HL-60 (cell line): ENCODE measurements around the gene NUAK2.
"Not testable (repeated sequence)": the region's sequence is repeated elsewhere in the genome, so short reads cannot be mapped to it uniquely, and the experiment has no call there.

ENCODE experiments used
- DNase-seq, 2 experiments: peaks; one replicate each; pipeline ENCODE4 v3.0.0-alpha.2; 2010 to 2020; ENCODE audit warnings: low read depth in 1 of 2, low spot score in 1 of 2
- H3K27ac ChIP-seq: fragments of 250-450 bp; sonication (Bioruptor Pico); replicated peaks from 2 replicates; pipeline ENCODE4 v1.5.1; 2020; ENCODE audit warnings: mild to moderate bottlenecking, moderate library complexity
- H3K27me3 ChIP-seq: fragments of 250-450 bp; sonication (Bioruptor Pico); 2 replicates; pipeline ENCODE4 v1.5.1; 2021; ENCODE audit warnings: mild to moderate bottlenecking, moderate library complexity; ENCODE audit not compliant: insufficient read depth, poor library complexity, severe bottlenecking
- H3K4me3 ChIP-seq: replicated peaks from 2 replicates; pipeline ENCODE4 v1.5.1; 2011; ENCODE audit warnings: mild to moderate bottlenecking, control low read depth, low read length; ENCODE audit not compliant: insufficient read depth
- GABPA ChIP-seq: IDR thresholded peaks from 2 replicates; pipeline ENCODE4 v1.6.1; 2012; ENCODE audit warnings: low read depth
- POLR2AphosphoS5 ChIP-seq: IDR thresholded peaks from 2 replicates; pipeline ENCODE4 v1.6.1; 2012; ENCODE audit warnings: low read depth
- REST ChIP-seq: IDR thresholded peaks from 2 replicates; pipeline ENCODE4 v1.6.1; 2012; ENCODE audit warnings: low read depth; ENCODE audit not compliant: insufficient replicate concordance
- SPI1 ChIP-seq: IDR thresholded peaks from 2 replicates; pipeline ENCODE4 v1.6.1; 2012; ENCODE audit warnings: low read depth, mild to moderate bottlenecking, borderline replicate concordance
- TF ChIP-seq, protein P1 (sequence below): IDR thresholded peaks from one replicate; pipeline ENCODE4 v1.5.1; 2011; ENCODE audit warnings: low read length, control low read depth, inconsistent platforms; ENCODE audit not compliant: insufficient read depth

The NUAK2 gene

DNA sequence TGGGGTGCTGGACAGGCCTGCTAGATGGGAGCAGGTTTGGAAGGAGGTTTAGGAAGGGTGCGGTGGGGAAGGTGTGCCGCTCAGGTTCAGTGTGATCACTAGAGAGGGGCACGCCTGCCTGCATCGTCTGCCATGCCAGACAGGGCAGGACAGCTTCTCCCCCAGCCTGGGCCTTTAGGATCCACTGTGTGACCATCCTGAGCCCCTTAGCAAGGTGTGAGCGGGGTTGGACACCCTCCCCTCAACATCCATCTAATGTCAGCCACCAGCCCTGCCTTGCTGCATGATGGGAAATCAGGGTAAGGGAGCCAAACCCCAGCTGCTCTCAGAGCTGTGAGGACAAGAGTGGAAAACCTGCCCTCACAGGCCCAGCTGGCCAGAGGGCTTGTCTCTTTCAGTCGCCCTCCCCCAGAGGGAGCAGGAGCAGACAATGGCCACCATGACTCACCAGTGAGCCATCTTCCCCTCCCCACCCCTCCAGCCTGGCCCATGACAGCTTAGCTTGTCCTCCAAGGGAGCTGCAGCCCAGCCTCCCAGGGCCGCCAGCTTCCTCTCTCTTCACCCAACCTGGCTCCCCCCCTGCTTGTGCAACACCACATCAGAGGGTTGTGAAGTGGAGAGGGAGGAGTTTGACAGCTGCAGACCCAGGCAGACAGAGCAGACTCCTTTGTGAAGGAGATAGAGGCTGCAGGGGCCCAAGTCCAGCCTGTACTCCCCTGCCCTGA lies 37.0 kb downstream of the NUAK2 start:
- Histone ChIP-seq H3K4me3 (no peak overlapping the region), H3K27me3 (no peaks in the 10 kb centered on the region), H3K27ac (peak overlapping the region; percentile 36)
- TF ChIP-seq GABPA (no peak), SPI1 (peak; percentile 84; the same call in 1 of the 2 replicates), POLR2AphosphoS5 (peak; percentile 84), REST (no peak)
- TF ChIP-seq, protein P1, sequence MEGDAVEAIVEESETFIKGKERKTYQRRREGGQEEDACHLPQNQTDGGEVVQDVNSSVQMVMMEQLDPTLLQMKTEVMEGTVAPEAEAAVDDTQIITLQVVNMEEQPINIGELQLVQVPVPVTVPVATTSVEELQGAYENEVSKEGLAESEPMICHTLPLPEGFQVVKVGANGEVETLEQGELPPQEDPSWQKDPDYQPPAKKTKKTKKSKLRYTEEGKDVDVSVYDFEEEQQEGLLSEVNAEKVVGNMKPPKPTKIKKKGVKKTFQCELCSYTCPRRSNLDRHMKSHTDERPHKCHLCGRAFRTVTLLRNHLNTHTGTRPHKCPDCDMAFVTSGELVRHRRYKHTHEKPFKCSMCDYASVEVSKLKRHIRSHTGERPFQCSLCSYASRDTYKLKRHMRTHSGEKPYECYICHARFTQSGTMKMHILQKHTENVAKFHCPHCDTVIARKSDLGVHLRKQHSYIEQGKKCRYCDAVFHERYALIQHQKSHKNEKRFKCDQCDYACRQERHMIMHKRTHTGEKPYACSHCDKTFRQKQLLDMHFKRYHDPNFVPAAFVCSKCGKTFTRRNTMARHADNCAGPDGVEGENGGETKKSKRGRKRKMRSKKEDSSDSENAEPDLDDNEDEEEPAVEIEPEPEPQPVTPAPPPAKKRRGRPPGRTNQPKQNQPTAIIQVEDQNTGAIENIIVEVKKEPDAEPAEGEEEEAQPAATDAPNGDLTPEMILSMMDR: no peak
- peak; percentile 95 to 99 for DNase-seq

DNA sequence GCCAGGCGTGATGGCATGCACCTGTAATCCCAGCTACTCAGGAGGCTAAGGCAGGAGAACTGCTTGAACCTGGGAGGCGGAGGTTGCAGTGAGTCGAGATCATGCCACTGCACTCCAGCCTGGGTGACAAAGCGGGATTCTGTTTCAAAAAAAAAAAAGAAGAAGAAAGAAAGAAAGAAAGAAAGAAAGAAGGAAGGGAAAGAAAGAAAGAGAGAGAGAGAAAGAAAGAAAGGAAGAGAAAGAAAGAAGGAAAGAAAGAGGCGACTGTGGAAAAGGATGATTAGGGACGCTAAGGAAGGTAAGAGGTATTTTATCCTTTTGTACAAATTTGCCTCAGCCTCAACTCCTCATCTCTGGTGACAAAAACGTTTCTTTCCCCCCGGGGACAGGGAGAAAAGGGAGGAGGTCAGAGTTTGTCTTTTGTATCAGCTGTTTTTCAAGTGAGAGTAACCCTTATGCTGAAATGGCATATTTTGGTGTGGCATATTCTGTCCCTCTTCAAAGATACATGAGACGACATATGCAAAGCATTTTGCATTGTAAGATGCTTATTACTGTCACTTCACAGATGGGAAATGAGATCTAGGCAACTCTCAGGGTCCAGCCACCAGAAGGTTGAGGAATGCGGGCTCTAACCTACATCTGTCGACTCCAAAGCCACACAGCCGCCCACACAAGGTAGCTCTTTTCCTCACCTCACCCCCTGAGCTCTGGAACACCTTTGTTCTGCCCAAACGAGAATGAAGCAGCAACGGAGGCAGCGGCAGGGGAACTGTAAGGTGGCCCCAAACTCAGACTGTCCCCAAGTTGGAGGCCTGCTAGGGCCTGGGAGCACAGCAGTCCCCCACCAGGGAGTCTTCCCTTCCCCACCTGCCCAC lies 38.0 kb downstream of the NUAK2 start:
- TF ChIP-seq GABPA (no peak), REST (no peak), POLR2AphosphoS5 (no peak), SPI1 (no peak)
- TF ChIP-seq, protein P1: no peak
- Histone ChIP-seq H3K27me3 (no peaks in the 10 kb centered on the region), H3K27ac (no peak overlapping the region), H3K4me3 (no peak overlapping the region)
- no peak for DNase-seq

GRCh38 chr1:205280666-205281395 lies 40.7 kb downstream of the NUAK2 start:
- not testable (repeated sequence) for DNase-seq, H3K4me3 ChIP-seq, H3K27ac ChIP-seq, H3K27me3 ChIP-seq

DNA sequence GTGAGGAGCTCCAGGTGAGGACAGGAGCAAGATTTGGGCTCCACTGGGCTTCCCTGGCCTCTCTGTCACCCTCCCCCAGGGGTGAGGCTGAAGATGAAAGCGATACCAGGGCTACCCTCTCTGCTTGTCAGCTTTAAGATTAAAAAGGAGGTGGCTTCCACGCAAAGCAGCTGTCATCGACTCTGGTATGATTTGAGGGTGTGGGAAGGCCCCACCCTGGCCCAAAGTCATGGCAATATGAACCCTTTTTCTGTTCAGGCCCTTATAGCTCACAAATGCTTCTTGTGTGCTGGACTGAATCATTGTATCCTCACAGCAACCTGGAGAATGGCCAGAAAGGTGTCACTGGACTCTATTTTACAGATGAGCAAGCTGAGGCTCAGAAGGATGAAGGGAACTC lies 41.6 kb downstream of the NUAK2 start:
- H3K27ac ChIP-seq: no peak overlapping the region
- no peaks in the 10 kb centered on the region for H3K27me3 ChIP-seq
- TF ChIP-seq REST: no peak
- no peak for TF ChIP-seq GABPA
- TF ChIP-seq, protein P1: no peak
- TF ChIP-seq POLR2AphosphoS5: no peak
- no peak for TF ChIP-seq SPI1
- no peak overlapping the region for H3K4me3 ChIP-seq
- no peak for DNase-seq
